ENCODE results near the gene USP36.

Gene USP36

DNA sequence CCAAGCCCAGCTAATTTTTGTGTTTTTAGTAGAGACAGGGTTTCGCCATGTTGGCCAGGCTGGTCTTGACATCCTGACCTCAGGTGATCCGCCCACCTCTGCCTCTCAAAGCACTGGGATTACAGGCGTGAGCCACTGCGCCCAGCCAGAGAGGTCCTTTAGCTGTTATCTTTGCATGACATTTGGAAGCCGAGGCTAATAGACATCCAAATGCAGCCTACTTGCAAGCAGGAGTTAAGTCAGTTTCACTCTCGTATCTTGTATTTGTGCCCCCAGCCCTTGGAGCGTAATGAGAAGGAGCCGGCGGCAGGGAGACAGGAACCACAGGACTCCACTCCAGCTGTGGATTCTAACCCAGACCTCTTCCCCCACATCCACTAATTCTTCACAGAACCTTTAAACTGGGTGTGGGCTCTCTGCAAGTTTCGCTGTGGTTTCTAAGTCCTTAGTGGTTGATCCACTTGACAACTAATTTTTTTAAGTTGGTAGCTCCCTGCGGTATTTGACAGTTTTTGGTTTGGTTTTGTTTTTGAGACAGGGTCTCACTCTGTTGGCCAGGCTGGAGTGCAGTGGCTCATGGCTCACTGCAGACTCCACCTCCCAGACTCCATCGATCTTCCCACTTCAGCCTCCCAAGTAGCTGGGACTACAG, 55.5 kb downstream of the USP36 start:
- no peak overlapping the region for H3K4me3 ChIP-seq (ENCODE audit: low read depth, low read length)
- TF ChIP-seq, protein P1, sequence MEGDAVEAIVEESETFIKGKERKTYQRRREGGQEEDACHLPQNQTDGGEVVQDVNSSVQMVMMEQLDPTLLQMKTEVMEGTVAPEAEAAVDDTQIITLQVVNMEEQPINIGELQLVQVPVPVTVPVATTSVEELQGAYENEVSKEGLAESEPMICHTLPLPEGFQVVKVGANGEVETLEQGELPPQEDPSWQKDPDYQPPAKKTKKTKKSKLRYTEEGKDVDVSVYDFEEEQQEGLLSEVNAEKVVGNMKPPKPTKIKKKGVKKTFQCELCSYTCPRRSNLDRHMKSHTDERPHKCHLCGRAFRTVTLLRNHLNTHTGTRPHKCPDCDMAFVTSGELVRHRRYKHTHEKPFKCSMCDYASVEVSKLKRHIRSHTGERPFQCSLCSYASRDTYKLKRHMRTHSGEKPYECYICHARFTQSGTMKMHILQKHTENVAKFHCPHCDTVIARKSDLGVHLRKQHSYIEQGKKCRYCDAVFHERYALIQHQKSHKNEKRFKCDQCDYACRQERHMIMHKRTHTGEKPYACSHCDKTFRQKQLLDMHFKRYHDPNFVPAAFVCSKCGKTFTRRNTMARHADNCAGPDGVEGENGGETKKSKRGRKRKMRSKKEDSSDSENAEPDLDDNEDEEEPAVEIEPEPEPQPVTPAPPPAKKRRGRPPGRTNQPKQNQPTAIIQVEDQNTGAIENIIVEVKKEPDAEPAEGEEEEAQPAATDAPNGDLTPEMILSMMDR (IDR thresholded peaks at IDR 0.05; ENCODE audit: borderline replicate concordance, insufficient read depth, low read depth, low read length), result no peak

DNA sequence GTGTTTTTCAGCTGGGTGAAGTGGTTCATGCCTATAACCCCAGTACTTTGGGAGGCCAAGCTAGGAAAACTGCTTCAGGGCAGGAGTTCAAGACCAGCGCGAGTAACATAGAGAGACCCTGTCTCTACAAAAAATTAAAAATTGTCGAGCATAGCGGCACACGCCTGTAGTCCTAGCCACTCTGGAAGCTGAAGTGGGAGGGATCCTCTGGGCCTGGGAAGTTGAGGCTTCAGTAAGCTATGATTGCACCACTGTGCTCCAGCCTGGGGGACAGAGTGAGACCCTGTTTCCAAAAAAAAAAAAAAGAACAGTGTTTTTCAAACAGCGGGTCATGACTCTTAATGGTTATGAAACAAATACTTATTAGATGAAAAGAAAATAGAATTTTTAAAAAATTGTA, 56.3 kb downstream of the USP36 start:
- TF ChIP-seq, protein P1 (IDR thresholded peaks at IDR 0.05; ENCODE audit: borderline replicate concordance, insufficient read depth, low read depth, low read length), result no peak
- H3K4me3 ChIP-seq (ENCODE audit: low read depth, low read length), result no peak overlapping the region

DNA sequence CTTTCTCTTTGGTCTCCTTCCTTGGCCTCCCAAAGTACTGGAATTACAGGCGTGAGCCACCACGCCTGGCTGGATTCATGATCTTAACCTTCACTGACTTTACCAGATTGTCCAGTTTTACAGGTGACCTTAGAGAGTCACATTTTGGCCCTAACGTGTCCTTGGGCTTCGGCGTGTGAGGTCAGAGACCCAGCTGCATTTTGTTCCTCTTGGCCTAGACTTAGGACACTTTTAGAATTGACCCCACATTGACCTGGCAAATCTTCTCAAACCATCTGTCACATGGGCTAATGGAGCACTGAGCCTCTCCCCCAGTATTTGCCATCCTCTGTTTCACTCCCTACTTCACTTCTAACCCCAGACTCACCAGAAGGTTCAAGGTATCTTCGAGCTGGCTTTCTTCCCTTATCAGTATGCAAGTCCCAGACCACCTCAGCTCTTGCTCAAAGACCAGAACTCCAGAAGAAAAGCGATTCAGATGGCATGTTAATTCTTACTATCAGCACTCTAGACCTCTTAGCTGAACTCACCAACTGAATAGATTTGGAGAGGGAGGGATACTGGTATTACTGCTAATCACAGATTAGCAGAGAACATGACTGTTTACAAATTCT, 56.8 kb downstream of the USP36 start:
- TF ChIP-seq, protein P1 (IDR thresholded peaks at IDR 0.05; ENCODE audit: borderline replicate concordance, insufficient read depth, low read depth, low read length), result no peak

DNA sequence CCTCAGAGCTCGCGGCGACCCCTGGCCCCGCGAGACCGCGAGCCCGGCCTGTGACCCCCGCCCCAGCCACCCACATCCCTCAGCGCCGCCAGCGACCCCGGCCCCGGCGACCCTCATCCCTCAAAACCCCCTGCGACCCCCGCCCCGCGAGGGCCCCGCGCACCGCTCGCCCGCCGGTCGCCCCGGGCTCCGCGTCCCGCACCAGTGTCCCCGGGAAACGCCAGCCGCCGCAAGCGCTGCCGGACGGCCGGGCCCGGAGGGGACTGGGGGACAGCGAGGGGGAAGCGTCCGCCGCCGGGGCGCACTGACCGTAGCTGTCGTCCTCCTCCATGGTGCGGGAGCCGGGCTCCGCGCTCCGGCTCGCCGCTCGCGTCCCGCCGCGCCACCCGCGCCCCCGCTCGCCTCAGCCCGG, 58.7 kb downstream of the USP36 start, which contains the start of gene CYTH1:
Gene CYTH1, minus strand, starts transcription at position 381 of the 412 bp plus-strand sequence. Its CDS starts 50 bp downstream, at position 331.
- TF ChIP-seq, protein P1 (IDR thresholded peaks at IDR 0.05; ENCODE audit: borderline replicate concordance, insufficient read depth, low read depth, low read length), result no peak
- H3K4me3 ChIP-seq (ENCODE audit: low read depth, low read length), result peak within 1 kb of the TSS; percentile 88

More for the DNA sequence above, 56.8 kb downstream of the USP36 start:
- no peak overlapping the region for H3K4me3 ChIP-seq (ENCODE audit: low read depth, low read length)

DNA sequence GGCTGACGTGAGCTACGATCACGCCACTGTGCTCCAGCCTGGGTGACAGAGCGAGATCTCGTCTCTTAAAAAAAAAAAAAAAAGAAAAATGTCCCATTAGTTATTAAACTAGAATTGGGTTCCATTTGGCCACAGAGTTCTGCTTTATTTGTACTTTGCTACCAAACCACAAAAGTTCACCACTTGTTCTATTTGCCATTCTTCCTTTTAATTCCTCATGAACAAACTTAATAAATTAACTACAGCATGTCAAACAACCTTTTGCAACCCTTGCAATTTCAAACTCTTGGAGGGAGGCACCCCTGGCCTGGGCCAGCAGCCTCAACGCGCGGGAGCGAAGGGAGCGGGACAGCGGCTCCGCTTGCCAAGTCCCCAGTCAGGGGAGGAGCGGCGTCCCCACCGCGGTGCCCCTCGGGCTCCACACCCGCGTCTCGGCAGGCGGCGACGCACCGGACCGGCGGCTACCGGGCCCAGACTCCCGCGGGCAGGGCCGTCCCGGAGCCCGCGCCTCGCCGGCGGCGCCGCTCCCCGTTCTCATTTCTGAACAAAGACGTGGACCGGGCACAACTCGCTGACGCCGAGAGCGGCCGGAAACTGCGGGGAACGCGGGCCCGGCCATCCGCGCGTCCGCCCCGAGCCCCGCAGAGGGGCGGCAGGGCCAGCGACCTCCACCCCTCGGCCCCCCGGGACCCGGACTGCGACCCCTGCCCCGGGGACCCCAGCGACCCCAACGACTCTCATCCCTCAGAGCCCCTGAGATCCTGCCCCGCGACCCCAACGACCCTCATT, 59.3 kb downstream of the USP36 start:
- H3K4me3 ChIP-seq (ENCODE audit: low read depth, low read length), result peak overlapping the region; percentile 88
- TF ChIP-seq, protein P1 (IDR thresholded peaks at IDR 0.05; ENCODE audit: borderline replicate concordance, insufficient read depth, low read depth, low read length), result no peak

DNA sequence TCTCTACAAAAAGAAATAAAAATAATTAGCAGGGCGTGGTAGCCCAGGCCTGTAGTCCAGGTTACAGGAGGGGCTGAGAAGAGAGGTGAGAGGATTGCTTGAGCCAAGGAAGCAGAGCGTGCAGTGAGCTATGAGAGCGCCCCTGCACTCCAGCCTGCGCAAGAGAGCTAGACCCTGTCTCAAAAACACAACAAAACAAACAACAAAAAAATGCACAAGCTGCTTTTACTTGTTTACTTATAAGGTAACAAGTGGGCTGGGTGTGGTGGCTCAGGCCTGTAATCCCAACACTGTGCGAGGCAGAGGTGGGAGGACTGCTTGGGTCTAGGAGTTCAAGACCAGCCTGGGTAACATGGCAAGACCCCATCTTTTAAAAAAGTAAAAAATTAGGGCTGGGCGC, 60.3 kb downstream of the USP36 start:
- H3K4me3 ChIP-seq (ENCODE audit: low read depth, low read length), result peak overlapping the region; percentile 88
- TF ChIP-seq, protein P1 (IDR thresholded peaks at IDR 0.05; ENCODE audit: borderline replicate concordance, insufficient read depth, low read depth, low read length), result no peak
